ENCODE measurements around the gene GNG7.

GNG7 gene

GRCh38 chr19:2484178-2484937 lies 218.1 kb downstream of the GNG7 start:
- no peak for TF ChIP-seq EZH2 (IDR thresholded peaks at IDR 0.05)
- TF ChIP-seq POLR2AphosphoS5 (IDR thresholded peaks at IDR 0.05; ENCODE audit: borderline replicate concordance, low read depth, low read length) = no peak
- TF ChIP-seq FOXP2 (optimal IDR thresholded peaks at IDR 0.05; ENCODE audit: control extremely low read depth, extremely low read length, insufficient read depth) = no peak
- Histone ChIP-seq H3K9me3 (ENCODE audit: low read depth, low read length) (no peaks in the 10 kb centered on the region), H3K4me3 (no peak overlapping the region), H3K27ac (no peak overlapping the region), H3K9ac (ENCODE audit: insufficient read length) (no peak overlapping the region), H3K36me3 (ENCODE audit: insufficient read depth, low read length) (no peaks in the 10 kb centered on the region)
- DNase-seq (ENCODE audit: low read depth, low spot score) = no peak

GRCh38 chr19:2483484-2484151 lies 218.9 kb downstream of the GNG7 start:
- Histone ChIP-seq H3K36me3 (ENCODE audit: insufficient read depth, low read length) (no peaks in the 10 kb centered on the region), H3K9ac (ENCODE audit: insufficient read length) (no peak overlapping the region), H3K27ac (no peak overlapping the region), H3K4me3 (no peak overlapping the region), H3K9me3 (ENCODE audit: low read depth, low read length) (no peaks in the 10 kb centered on the region)
- no peak for DNase-seq (ENCODE audit: low read depth, low spot score)
- no peak for TF ChIP-seq POLR2AphosphoS5 (IDR thresholded peaks at IDR 0.05; ENCODE audit: borderline replicate concordance, low read depth, low read length)
- no peak for TF ChIP-seq FOXP2 (optimal IDR thresholded peaks at IDR 0.05; ENCODE audit: control extremely low read depth, extremely low read length, insufficient read depth)
- no peak for TF ChIP-seq EZH2 (IDR thresholded peaks at IDR 0.05)

GRCh38 chr19:2483084-2483483 lies 219.4 kb downstream of the GNG7 start:
- no peak overlapping the region for H3K9ac ChIP-seq (ENCODE audit: insufficient read length)
- TF ChIP-seq EZH2 (IDR thresholded peaks at IDR 0.05) = no peak
- no peak for TF ChIP-seq POLR2AphosphoS5 (IDR thresholded peaks at IDR 0.05; ENCODE audit: borderline replicate concordance, low read depth, low read length)
- no peak for TF ChIP-seq FOXP2 (optimal IDR thresholded peaks at IDR 0.05; ENCODE audit: control extremely low read depth, extremely low read length, insufficient read depth)
- no peak for DNase-seq (ENCODE audit: low read depth, low spot score)

GRCh38 chr19:2482354-2483038 lies 220.0 kb downstream of the GNG7 start:
- Histone ChIP-seq H3K36me3 (ENCODE audit: insufficient read depth, low read length) (no peaks in the 10 kb centered on the region), H3K4me3 (no peak overlapping the region), H3K27ac (no peak overlapping the region), H3K9ac (ENCODE audit: insufficient read length) (no peak overlapping the region), H3K9me3 (ENCODE audit: low read depth, low read length) (no peaks in the 10 kb centered on the region)
- TF ChIP-seq POLR2AphosphoS5 (IDR thresholded peaks at IDR 0.05; ENCODE audit: borderline replicate concordance, low read depth, low read length) (no peak), FOXP2 (optimal IDR thresholded peaks at IDR 0.05; ENCODE audit: control extremely low read depth, extremely low read length, insufficient read depth) (no peak), EZH2 (IDR thresholded peaks at IDR 0.05) (no peak)
- DNase-seq (ENCODE audit: low read depth, low spot score) = no peak

More at GRCh38 chr19:2483084-2483483, 219.4 kb downstream of the GNG7 start:
- no peak overlapping the region for H3K4me3 ChIP-seq
- H3K9me3 ChIP-seq (ENCODE audit: low read depth, low read length) = no peaks in the 10 kb centered on the region
- H3K27ac ChIP-seq = no peak overlapping the region
- no peaks in the 10 kb centered on the region for H3K36me3 ChIP-seq (ENCODE audit: insufficient read depth, low read length)

- TF ChIP-seq POLR2AphosphoS5 (IDR thresholded peaks at IDR 0.05; ENCODE audit: borderline replicate concordance, low read depth, low read length) = no peak
- no peak for TF ChIP-seq EZH2 (IDR thresholded peaks at IDR 0.05)
- no peak for TF ChIP-seq FOXP2 (optimal IDR thresholded peaks at IDR 0.05; ENCODE audit: control extremely low read depth, extremely low read length, insufficient read depth)
- DNase-seq (ENCODE audit: low read depth, low spot score) = no peak
- no peaks in the 10 kb centered on the region for H3K36me3 ChIP-seq (ENCODE audit: insufficient read depth, low read length)
- no peak overlapping the region for H3K27ac ChIP-seq
- no peak overlapping the region for H3K4me3 ChIP-seq
- no peaks in the 10 kb centered on the region for H3K9me3 ChIP-seq (ENCODE audit: low read depth, low read length)
- H3K9ac ChIP-seq (ENCODE audit: insufficient read length) = no peak overlapping the region
Measured at GRCh38 chr19:2481466-2481865, 221.0 kb downstream of the GNG7 start.

GRCh38 chr19:2479556-2480194 lies 222.8 kb downstream of the GNG7 start:
- Histone ChIP-seq H3K9ac (ENCODE audit: insufficient read length) (no peak overlapping the region), H3K36me3 (ENCODE audit: insufficient read depth, low read length) (no peaks in the 10 kb centered on the region), H3K27ac (no peak overlapping the region), H3K4me3 (no peak overlapping the region; the same call in 1 of the 2 replicates), H3K9me3 (ENCODE audit: low read depth, low read length) (no peaks in the 10 kb centered on the region)
- no peak for DNase-seq (ENCODE audit: low read depth, low spot score)
- TF ChIP-seq EZH2 (IDR thresholded peaks at IDR 0.05) (no peak), FOXP2 (optimal IDR thresholded peaks at IDR 0.05; ENCODE audit: control extremely low read depth, extremely low read length, insufficient read depth) (no peak), POLR2AphosphoS5 (IDR thresholded peaks at IDR 0.05; ENCODE audit: borderline replicate concordance, low read depth, low read length) (no peak)

GRCh38 chr19:2478756-2479555 lies 223.5 kb downstream of the GNG7 start:
- Histone ChIP-seq H3K27ac (peak overlapping the region; percentile 40; the same call in 1 of the 2 replicates), H3K4me3 (peak overlapping the region; percentile 96), H3K9ac (ENCODE audit: insufficient read length) (no peak overlapping the region), H3K36me3 (ENCODE audit: insufficient read depth, low read length) (no peaks in the 10 kb centered on the region), H3K9me3 (ENCODE audit: low read depth, low read length) (no peaks in the 10 kb centered on the region)
- DNase-seq (ENCODE audit: low read depth, low spot score) = no peak
- TF ChIP-seq EZH2 (IDR thresholded peaks at IDR 0.05) = no peak
- no peak for TF ChIP-seq FOXP2 (optimal IDR thresholded peaks at IDR 0.05; ENCODE audit: control extremely low read depth, extremely low read length, insufficient read depth)
- TF ChIP-seq POLR2AphosphoS5 (IDR thresholded peaks at IDR 0.05; ENCODE audit: borderline replicate concordance, low read depth, low read length) = no peak
